HL-60 (cell line): ENCODE measurements around the gene QRSL1.
"Not testable (repeated sequence)": the region's sequence is repeated elsewhere in the genome, so short reads cannot be mapped to it uniquely, and the experiment has no call there.

Source experiments
- TF ChIP-seq, protein P1 (sequence below): IDR thresholded peaks from 2 replicates; pipeline ENCODE4 v1.6.1; 2012; ENCODE audit warnings: low read depth; ENCODE audit not compliant: insufficient replicate concordance
- TF ChIP-seq, protein P2 (sequence below): IDR thresholded peaks from one replicate; pipeline ENCODE4 v1.5.1; 2011; ENCODE audit warnings: low read length, control low read depth, inconsistent platforms; ENCODE audit not compliant: insufficient read depth

DNA sequence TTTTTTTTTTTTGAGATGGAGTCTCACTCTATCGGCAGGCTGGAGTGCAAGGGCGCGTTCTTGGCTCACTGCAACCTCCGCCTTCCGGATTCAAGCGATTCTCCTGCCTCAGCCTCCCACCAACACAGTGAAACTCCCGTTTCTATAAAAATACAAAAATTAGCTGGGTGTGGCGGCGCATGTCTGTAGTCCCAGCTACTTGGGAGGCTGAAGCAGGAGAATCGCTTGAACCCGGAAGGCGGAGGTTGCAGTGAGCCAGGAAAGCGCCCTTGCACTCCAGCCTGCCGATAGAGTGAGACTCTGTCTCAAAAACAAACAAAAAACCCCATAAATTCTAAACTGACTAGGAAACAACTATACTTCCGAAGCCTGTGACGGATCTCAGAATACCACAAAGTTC lies 1.6 kb upstream of the QRSL1 start:
- TF ChIP-seq, protein P1, sequence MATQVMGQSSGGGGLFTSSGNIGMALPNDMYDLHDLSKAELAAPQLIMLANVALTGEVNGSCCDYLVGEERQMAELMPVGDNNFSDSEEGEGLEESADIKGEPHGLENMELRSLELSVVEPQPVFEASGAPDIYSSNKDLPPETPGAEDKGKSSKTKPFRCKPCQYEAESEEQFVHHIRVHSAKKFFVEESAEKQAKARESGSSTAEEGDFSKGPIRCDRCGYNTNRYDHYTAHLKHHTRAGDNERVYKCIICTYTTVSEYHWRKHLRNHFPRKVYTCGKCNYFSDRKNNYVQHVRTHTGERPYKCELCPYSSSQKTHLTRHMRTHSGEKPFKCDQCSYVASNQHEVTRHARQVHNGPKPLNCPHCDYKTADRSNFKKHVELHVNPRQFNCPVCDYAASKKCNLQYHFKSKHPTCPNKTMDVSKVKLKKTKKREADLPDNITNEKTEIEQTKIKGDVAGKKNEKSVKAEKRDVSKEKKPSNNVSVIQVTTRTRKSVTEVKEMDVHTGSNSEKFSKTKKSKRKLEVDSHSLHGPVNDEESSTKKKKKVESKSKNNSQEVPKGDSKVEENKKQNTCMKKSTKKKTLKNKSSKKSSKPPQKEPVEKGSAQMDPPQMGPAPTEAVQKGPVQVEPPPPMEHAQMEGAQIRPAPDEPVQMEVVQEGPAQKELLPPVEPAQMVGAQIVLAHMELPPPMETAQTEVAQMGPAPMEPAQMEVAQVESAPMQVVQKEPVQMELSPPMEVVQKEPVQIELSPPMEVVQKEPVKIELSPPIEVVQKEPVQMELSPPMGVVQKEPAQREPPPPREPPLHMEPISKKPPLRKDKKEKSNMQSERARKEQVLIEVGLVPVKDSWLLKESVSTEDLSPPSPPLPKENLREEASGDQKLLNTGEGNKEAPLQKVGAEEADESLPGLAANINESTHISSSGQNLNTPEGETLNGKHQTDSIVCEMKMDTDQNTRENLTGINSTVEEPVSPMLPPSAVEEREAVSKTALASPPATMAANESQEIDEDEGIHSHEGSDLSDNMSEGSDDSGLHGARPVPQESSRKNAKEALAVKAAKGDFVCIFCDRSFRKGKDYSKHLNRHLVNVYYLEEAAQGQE = not testable (repeated sequence)
- TF ChIP-seq, protein P2, sequence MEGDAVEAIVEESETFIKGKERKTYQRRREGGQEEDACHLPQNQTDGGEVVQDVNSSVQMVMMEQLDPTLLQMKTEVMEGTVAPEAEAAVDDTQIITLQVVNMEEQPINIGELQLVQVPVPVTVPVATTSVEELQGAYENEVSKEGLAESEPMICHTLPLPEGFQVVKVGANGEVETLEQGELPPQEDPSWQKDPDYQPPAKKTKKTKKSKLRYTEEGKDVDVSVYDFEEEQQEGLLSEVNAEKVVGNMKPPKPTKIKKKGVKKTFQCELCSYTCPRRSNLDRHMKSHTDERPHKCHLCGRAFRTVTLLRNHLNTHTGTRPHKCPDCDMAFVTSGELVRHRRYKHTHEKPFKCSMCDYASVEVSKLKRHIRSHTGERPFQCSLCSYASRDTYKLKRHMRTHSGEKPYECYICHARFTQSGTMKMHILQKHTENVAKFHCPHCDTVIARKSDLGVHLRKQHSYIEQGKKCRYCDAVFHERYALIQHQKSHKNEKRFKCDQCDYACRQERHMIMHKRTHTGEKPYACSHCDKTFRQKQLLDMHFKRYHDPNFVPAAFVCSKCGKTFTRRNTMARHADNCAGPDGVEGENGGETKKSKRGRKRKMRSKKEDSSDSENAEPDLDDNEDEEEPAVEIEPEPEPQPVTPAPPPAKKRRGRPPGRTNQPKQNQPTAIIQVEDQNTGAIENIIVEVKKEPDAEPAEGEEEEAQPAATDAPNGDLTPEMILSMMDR = not testable (repeated sequence)
